T-helper 2 cell (primary cell): ENCODE results near the gene CASP4.

Source experiments
- DNase-seq, 5 experiments: peaks; one replicate each; pipeline versions ENCODE4 v3.0.0 to v3.0.0-alpha.2; 2012 to 2022
- total RNA-seq, 2 donors: gene quantifications; one replicate each; lab custom pipeline; 2026; lab: John Stamatoyannopoulos, UW

Gene CASP4
- 58.0 to 102 reads per million in 2 donors for total RNA-seq

- peak in 2 of 5 experiments; percentile 49 to 65 for DNase-seq
Observed at GRCh38 chr11:104968355-104968855, at the start of gene CASP4. TSS of gene CASP4 (minus strand) at chr11:104968574. CDS start at chr11:104968525, 49 bp downstream.

GRCh38 chr11:105007463-105007862, 39.1 kb upstream of the CASP4 start:
- no peak for DNase-seq

- no peak for DNase-seq
Observed at GRCh38 chr11:105005451-105005845, 37.1 kb upstream of the CASP4 start.

GRCh38 chr11:105004021-105004420, 35.6 kb upstream of the CASP4 start:
- no peak for DNase-seq

GRCh38 chr11:105003151-105003550, 34.8 kb upstream of the CASP4 start:
- DNase-seq, result no peak

- peak; percentile 4 to 53 (median 24) for DNase-seq
Observed at GRCh38 chr11:105000797-105001196, 32.4 kb upstream of the CASP4 start.

GRCh38 chr11:105000167-105000566, 31.8 kb upstream of the CASP4 start:
- DNase-seq, result peak in 1 of 5 experiments; percentile 21

- no peak for DNase-seq
Observed at GRCh38 chr11:104999721-105000120, 31.3 kb upstream of the CASP4 start.

- no peak for DNase-seq
Observed at GRCh38 chr11:104997288-104997687, 28.9 kb upstream of the CASP4 start.

GRCh38 chr11:104995001-104995408, 26.6 kb upstream of the CASP4 start:
- DNase-seq, result no peak

GRCh38 chr11:104992781-104993180, 24.4 kb upstream of the CASP4 start:
- no peak for DNase-seq

GRCh38 chr11:104991994-104992393, 23.6 kb upstream of the CASP4 start:
- DNase-seq, result no peak

GRCh38 chr11:104984808-104985207, 16.4 kb upstream of the CASP4 start:
- DNase-seq, result no peak

GRCh38 chr11:104979839-104980238, 11.5 kb upstream of the CASP4 start:
- DNase-seq, result no peak

- DNase-seq, result no peak
Observed at GRCh38 chr11:104973616-104974015, 5.2 kb upstream of the CASP4 start.

- peak in 1 of 5 experiments; percentile 7 for DNase-seq
Observed at GRCh38 chr11:104972924-104973323, 4.5 kb upstream of the CASP4 start.

GRCh38 chr11:104970756-104971155, 2.4 kb upstream of the CASP4 start:
- DNase-seq, result no peak

- no peak for DNase-seq
Observed at GRCh38 chr11:104968856-104969776, 742 bp upstream of the CASP4 start.

GRCh38 chr11:104967534-104968354, 630 bp downstream of the CASP4 start:
- DNase-seq, result peak in 2 of 5 experiments; percentile 1 to 59

- DNase-seq, result no peak
Observed at GRCh38 chr11:104965735-104966134, 2.6 kb downstream of the CASP4 start.

- DNase-seq, result no peak
Observed at GRCh38 chr11:104964247-104964646, 4.1 kb downstream of the CASP4 start.

- DNase-seq, result no peak
Observed at GRCh38 chr11:104962852-104963251, 5.5 kb downstream of the CASP4 start.

- DNase-seq, result no peak
Observed at GRCh38 chr11:104957280-104957679, 11.1 kb downstream of the CASP4 start.
